ENCODE data around the gene OPHN1.

OPHN1 gene

DNA sequence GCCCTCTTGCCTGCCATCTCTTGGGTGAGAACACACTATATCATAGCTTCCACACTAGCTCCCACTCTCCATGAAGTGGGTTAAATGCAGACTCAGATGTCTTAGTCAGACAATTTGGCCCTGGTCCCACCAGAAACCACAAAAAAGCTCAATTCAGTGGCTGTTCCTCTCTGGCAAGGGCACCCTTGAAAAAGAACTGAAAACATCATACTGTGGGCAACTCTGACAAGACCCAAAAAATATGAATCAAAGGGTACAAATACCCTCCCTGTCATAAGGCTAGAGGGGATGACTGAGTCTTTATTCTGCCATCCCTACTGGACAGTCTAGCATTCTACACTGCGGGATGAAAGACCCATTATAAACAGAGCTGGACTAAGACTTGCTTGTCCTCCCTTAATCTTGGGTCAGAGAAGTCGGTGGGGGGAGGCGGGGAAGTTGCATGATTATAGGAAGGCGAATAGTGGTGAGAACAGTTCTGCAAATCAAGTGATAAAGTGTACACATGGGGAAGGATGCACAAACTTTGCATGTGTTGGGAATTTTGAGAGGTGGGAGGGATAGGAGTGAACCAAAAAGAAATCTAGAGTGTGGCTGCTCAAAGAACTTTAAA is 172.1 kb downstream of the OPHN1 start:
- Histone ChIP-seq H3K27me3 (ENCODE audit: control insufficient read depth, insufficient read depth, low read length) (no peaks in the 10 kb centered on the region), H3K27ac (ENCODE audit: low read depth, low read length) (no peak overlapping the region), H3K4me1 (ENCODE audit: control insufficient read depth, insufficient read depth, low read length) (no peaks in the 10 kb centered on the region), H3K9ac (ENCODE audit: low read length) (no peak overlapping the region), H3K4me3 (ENCODE audit: low read length) (no peak overlapping the region), H3K36me3 (ENCODE audit: control insufficient read depth, insufficient read depth, low read length) (no peaks in the 10 kb centered on the region)

DNA sequence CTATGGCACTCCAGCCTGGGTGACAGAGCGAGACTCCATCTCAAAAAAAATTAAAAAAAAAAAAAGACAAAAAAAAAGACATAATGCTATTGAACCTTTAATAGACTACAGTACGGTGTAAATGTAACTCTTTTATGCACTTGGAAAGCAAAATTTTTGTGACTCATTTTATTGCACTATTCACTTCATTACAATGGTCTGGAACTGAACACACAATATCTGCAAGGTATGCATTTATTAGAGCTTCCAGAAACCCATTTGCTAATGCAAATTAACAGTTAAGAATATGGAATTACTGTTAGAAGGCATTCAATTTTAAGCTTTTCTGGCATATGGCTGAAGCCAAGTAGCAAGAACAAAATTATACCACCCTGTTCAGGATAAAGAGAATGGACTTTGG is 176.3 kb downstream of the OPHN1 start:
- no peak overlapping the region for H3K4me3 ChIP-seq (ENCODE audit: low read length)
- H3K27me3 ChIP-seq (ENCODE audit: control insufficient read depth, insufficient read depth, low read length): peaks cover 2% of the 10 kb centered on the region
- H3K36me3 ChIP-seq (ENCODE audit: control insufficient read depth, insufficient read depth, low read length): no peaks in the 10 kb centered on the region
- no peaks in the 10 kb centered on the region for H3K4me1 ChIP-seq (ENCODE audit: control insufficient read depth, insufficient read depth, low read length)
- H3K9ac ChIP-seq (ENCODE audit: low read length): no peak overlapping the region
- no peak overlapping the region for H3K27ac ChIP-seq (ENCODE audit: low read depth, low read length)

- H3K4me3 ChIP-seq (ENCODE audit: low read length): no peak overlapping the region
- no peak overlapping the region for H3K27ac ChIP-seq (ENCODE audit: low read depth, low read length)
- no peaks in the 10 kb centered on the region for H3K36me3 ChIP-seq (ENCODE audit: control insufficient read depth, insufficient read depth, low read length)
- no peaks in the 10 kb centered on the region for H3K4me1 ChIP-seq (ENCODE audit: control insufficient read depth, insufficient read depth, low read length)
- H3K9ac ChIP-seq (ENCODE audit: low read length): no peak overlapping the region
- H3K27me3 ChIP-seq (ENCODE audit: control insufficient read depth, insufficient read depth, low read length): peaks cover 2% of the 10 kb centered on the region
Measured at GRCh38 chrX:68254738-68255645, 178.3 kb downstream of the OPHN1 start.

GRCh38 chrX:68252664-68253063 is 180.6 kb downstream of the OPHN1 start:
- Histone ChIP-seq H3K4me1 (ENCODE audit: control insufficient read depth, insufficient read depth, low read length) (no peaks in the 10 kb centered on the region), H3K9ac (ENCODE audit: low read length) (no peak overlapping the region), H3K4me3 (ENCODE audit: low read length) (no peak overlapping the region), H3K36me3 (ENCODE audit: control insufficient read depth, insufficient read depth, low read length) (no peaks in the 10 kb centered on the region), H3K27ac (ENCODE audit: low read depth, low read length) (no peak overlapping the region), H3K27me3 (ENCODE audit: control insufficient read depth, insufficient read depth, low read length) (peaks cover 2% of the 10 kb centered on the region)

DNA sequence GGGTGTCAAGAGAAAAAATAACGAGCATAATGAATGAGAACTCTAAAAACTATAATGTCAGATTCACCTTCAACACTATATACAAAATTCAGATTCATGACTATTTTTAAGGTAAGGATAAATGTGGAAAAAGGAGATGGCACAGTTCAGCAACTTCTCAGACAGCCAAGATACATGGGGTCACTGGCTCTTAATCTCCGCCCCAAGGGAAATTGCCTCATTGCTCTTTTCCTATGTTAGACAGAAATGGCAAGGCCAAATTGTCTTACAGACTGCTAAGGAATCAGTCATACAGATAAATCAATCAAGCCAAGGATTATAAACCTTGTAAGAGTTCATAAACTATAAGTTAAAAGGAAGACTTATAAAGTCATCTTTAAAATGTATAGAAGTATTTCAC is 183.4 kb downstream of the OPHN1 start:
- Histone ChIP-seq H3K36me3 (ENCODE audit: control insufficient read depth, insufficient read depth, low read length) (no peaks in the 10 kb centered on the region), H3K27ac (ENCODE audit: low read depth, low read length) (no peak overlapping the region)

DNA sequence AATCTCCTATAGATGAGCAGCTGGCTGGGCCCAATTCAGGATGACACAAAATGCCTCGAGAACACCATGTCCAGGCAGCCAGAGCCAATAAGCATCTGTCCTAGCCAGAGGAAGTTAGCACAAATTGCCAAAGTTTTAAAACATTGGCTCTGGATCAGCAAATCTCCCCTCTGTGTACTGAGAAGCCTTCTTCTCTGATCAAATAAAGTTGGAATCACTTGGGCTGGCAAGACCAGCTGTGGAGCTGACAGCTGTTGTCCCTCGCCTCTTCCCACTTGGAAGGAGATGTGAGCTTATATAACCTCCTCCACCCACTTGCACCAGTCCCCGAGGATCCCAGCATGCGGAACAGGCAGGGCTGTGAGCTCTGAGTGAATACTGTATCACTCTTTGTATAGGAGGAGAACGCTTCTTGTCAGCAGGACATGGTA is 183.9 kb downstream of the OPHN1 start:
- H3K27me3 ChIP-seq (ENCODE audit: control insufficient read depth, insufficient read depth, low read length): peaks cover 1% of the 10 kb centered on the region
- no peak overlapping the region for H3K9ac ChIP-seq (ENCODE audit: low read length)
- no peak overlapping the region for H3K4me3 ChIP-seq (ENCODE audit: low read length)
- no peaks in the 10 kb centered on the region for H3K4me1 ChIP-seq (ENCODE audit: control insufficient read depth, insufficient read depth, low read length)
- no peaks in the 10 kb centered on the region for H3K36me3 ChIP-seq (ENCODE audit: control insufficient read depth, insufficient read depth, low read length)
- no peak overlapping the region for H3K27ac ChIP-seq (ENCODE audit: low read depth, low read length)

More for the DNA sequence above, 183.4 kb downstream of the OPHN1 start:
- Histone ChIP-seq H3K9ac (ENCODE audit: low read length) (no peak overlapping the region), H3K4me3 (ENCODE audit: low read length) (no peak overlapping the region), H3K4me1 (ENCODE audit: control insufficient read depth, insufficient read depth, low read length) (no peaks in the 10 kb centered on the region), H3K27me3 (ENCODE audit: control insufficient read depth, insufficient read depth, low read length) (peaks cover 2% of the 10 kb centered on the region)

- Histone ChIP-seq H3K27ac (ENCODE audit: low read depth, low read length) (no peak overlapping the region), H3K9ac (ENCODE audit: low read length) (no peak overlapping the region), H3K27me3 (ENCODE audit: control insufficient read depth, insufficient read depth, low read length) (no peaks in the 10 kb centered on the region), H3K36me3 (ENCODE audit: control insufficient read depth, insufficient read depth, low read length) (no peaks in the 10 kb centered on the region), H3K4me1 (ENCODE audit: control insufficient read depth, insufficient read depth, low read length) (no peaks in the 10 kb centered on the region), H3K4me3 (ENCODE audit: low read length) (no peak overlapping the region)
Measured at GRCh38 chrX:68238568-68238967, 194.7 kb downstream of the OPHN1 start.

- H3K4me1 ChIP-seq (ENCODE audit: control insufficient read depth, insufficient read depth, low read length): no peaks in the 10 kb centered on the region
- no peaks in the 10 kb centered on the region for H3K27me3 ChIP-seq (ENCODE audit: control insufficient read depth, insufficient read depth, low read length)
- no peak overlapping the region for H3K27ac ChIP-seq (ENCODE audit: low read depth, low read length)
Measured at GRCh38 chrX:68234171-68234910, 199.0 kb downstream of the OPHN1 start.

DNA sequence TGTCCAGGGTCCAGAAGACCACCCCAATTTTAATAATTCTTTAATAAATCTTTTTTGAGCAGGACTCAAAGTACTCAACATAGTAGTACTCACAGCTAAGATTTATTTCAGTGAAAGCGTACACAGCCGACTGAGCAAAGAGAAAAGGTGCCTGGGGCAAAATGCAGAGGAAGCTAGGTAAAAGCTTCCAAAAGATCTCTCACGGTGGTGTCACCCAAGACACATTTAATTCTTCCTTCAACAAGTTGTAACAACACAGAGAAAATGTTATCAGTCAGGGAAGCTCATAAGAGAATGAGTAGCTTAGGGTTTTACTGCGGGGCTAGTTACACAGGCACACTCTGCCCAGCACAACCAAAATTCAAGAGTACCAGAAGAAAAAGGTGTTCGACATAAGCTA is 201.1 kb downstream of the OPHN1 start:
- Histone ChIP-seq H3K27ac (ENCODE audit: low read depth, low read length) (no peak overlapping the region), H3K9ac (ENCODE audit: low read length) (no peak overlapping the region), H3K36me3 (ENCODE audit: control insufficient read depth, insufficient read depth, low read length) (no peaks in the 10 kb centered on the region), H3K4me3 (ENCODE audit: low read length) (no peak overlapping the region), H3K4me1 (ENCODE audit: control insufficient read depth, insufficient read depth, low read length) (no peaks in the 10 kb centered on the region), H3K27me3 (ENCODE audit: control insufficient read depth, insufficient read depth, low read length) (no peaks in the 10 kb centered on the region)

More at GRCh38 chrX:68234171-68234910, 199.0 kb downstream of the OPHN1 start:
- no peak overlapping the region for H3K9ac ChIP-seq (ENCODE audit: low read length)
- no peak overlapping the region for H3K4me3 ChIP-seq (ENCODE audit: low read length)
- H3K36me3 ChIP-seq (ENCODE audit: control insufficient read depth, insufficient read depth, low read length): no peaks in the 10 kb centered on the region

- Histone ChIP-seq H3K4me1 (ENCODE audit: control insufficient read depth, insufficient read depth, low read length) (no peaks in the 10 kb centered on the region), H3K27ac (ENCODE audit: low read depth, low read length) (no peak overlapping the region), H3K27me3 (ENCODE audit: control insufficient read depth, insufficient read depth, low read length) (no peaks in the 10 kb centered on the region), H3K36me3 (ENCODE audit: control insufficient read depth, insufficient read depth, low read length) (no peaks in the 10 kb centered on the region), H3K4me3 (ENCODE audit: low read length) (no peak overlapping the region), H3K9ac (ENCODE audit: low read length) (no peak overlapping the region)
Measured at GRCh38 chrX:68209008-68209407, 224.3 kb downstream of the OPHN1 start.

DNA sequence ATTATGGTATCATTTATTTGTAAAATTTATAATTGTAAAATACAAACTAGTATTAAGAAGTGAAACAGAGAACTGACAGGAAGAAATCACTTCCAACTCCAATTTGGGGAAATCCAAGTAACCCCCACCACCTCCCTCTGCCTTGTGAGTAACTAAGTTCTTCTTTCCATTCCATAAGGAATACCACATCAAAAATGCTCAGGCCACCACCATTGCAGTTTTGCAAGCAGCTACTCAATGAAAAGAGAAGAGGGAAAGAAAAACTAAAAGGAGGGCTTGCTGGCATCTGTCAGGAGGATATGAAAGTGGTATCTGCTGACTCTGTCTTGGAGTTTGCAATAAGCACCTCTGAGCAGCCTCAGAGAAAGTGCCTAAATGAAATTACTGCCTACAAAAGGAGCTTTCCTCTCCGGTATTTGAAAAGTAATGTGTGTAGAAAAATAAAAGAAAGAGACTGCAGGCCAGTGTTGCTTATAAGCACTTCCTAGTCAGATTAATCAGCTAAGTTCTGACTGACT is 228.7 kb downstream of the OPHN1 start:
- Histone ChIP-seq H3K4me3 (ENCODE audit: low read length) (no peak overlapping the region), H3K27me3 (ENCODE audit: control insufficient read depth, insufficient read depth, low read length) (no peaks in the 10 kb centered on the region), H3K27ac (ENCODE audit: low read depth, low read length) (no peak overlapping the region), H3K9ac (ENCODE audit: low read length) (no peak overlapping the region), H3K36me3 (ENCODE audit: control insufficient read depth, insufficient read depth, low read length) (no peaks in the 10 kb centered on the region), H3K4me1 (ENCODE audit: control insufficient read depth, insufficient read depth, low read length) (no peaks in the 10 kb centered on the region)

- Histone ChIP-seq H3K27ac (ENCODE audit: low read depth, low read length) (no peak overlapping the region), H3K4me1 (ENCODE audit: control insufficient read depth, insufficient read depth, low read length) (no peaks in the 10 kb centered on the region), H3K4me3 (ENCODE audit: low read length) (no peak overlapping the region), H3K9ac (ENCODE audit: low read length) (no peak overlapping the region), H3K36me3 (ENCODE audit: control insufficient read depth, insufficient read depth, low read length) (no peaks in the 10 kb centered on the region), H3K27me3 (ENCODE audit: control insufficient read depth, insufficient read depth, low read length) (no peaks in the 10 kb centered on the region)
Measured at GRCh38 chrX:68203646-68204045, 229.6 kb downstream of the OPHN1 start.

Measured in rectal smooth muscle tissue (tissue), 1 donor.